ENCODE data around the gene CCDC63.

The CCDC63 gene

DNA sequence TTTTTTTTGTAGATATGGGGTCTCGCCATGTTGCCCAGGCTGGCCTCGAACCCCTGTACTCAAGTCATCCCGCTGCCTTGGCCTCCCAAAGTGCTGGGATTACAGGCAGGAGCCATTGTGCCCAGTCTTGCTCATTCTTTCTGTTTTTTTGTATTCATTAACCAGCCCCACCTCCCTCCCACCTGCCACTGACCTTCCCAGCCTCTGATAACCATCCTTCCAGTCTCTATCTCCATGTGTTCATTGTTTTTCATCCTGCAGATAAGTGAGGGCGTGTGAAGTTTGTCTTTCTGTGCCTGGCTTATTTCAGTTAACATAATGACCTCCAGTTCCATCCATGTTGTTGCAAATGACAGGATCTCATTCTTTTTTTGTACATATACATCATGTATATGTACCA is 54.6 kb downstream of the CCDC63 start:
- no peak overlapping the region for H3K4me3 ChIP-seq (ENCODE audit: low read depth, low read length)
- DNase-seq (ENCODE audit: low read depth): no peak
- TF ChIP-seq, protein P1, sequence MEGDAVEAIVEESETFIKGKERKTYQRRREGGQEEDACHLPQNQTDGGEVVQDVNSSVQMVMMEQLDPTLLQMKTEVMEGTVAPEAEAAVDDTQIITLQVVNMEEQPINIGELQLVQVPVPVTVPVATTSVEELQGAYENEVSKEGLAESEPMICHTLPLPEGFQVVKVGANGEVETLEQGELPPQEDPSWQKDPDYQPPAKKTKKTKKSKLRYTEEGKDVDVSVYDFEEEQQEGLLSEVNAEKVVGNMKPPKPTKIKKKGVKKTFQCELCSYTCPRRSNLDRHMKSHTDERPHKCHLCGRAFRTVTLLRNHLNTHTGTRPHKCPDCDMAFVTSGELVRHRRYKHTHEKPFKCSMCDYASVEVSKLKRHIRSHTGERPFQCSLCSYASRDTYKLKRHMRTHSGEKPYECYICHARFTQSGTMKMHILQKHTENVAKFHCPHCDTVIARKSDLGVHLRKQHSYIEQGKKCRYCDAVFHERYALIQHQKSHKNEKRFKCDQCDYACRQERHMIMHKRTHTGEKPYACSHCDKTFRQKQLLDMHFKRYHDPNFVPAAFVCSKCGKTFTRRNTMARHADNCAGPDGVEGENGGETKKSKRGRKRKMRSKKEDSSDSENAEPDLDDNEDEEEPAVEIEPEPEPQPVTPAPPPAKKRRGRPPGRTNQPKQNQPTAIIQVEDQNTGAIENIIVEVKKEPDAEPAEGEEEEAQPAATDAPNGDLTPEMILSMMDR (IDR thresholded peaks at IDR 0.05; ENCODE audit: low read depth, low read length, missing control alignments): no peak
- in situ Hi-C loops (cut with HindIII; ENCODE audit: low sequenced_read_pairs): no loop called here

DNA sequence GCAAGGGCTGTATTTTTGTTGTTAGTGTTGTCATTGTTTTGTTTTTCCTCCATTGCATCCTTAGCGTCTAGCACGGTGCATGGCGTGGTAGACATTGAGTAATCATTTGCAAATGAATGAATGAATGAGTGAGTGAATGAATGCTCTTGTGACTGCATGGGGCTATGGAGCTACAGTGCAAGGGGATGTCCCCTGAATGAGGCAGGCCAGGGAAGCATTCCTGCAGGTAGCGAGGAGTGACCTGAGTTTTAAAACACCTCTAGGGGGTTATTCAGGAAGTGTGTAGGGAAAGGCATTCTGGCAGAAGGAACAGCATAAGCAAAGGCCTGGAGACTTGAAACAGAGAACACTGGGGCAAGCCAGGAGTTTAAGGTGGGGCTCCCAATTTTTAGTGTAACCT is 56.7 kb downstream of the CCDC63 start:
- in situ Hi-C loops (cut with HindIII; ENCODE audit: low sequenced_read_pairs): no loop called here
- DNase-seq (ENCODE audit: low read depth): no peak

DNA sequence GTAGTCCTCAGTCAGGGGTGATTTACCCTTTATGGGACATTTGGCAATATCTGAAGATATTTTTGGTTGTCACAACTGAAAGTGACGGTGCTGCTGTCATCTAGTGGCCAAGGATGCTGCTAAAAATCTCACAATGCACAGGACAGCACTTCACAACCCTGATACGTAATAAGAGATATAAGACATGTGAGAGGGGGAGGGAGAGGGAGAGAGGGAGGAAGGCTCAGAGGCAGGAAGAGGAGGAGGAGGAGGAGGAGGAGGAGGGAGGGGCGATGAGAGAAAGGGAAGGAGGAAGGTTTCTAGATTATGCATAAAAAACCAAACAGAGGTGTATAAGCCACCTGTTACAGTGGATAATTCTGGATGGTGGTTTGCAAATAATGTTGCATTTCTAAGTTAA is 59.3 kb downstream of the CCDC63 start:
- DNase-seq (ENCODE audit: low read depth): no peak
- H3K4me3 ChIP-seq (ENCODE audit: low read depth, low read length): no peak overlapping the region
- in situ Hi-C loops (cut with HindIII; ENCODE audit: low sequenced_read_pairs): no loop called here
- TF ChIP-seq, protein P1 (IDR thresholded peaks at IDR 0.05; ENCODE audit: low read depth, low read length, missing control alignments): no peak

More for the DNA sequence above, 56.7 kb downstream of the CCDC63 start:
- H3K4me3 ChIP-seq (ENCODE audit: low read depth, low read length): no peak overlapping the region
- TF ChIP-seq, protein P1 (IDR thresholded peaks at IDR 0.05; ENCODE audit: low read depth, low read length, missing control alignments): no peak

DNA sequence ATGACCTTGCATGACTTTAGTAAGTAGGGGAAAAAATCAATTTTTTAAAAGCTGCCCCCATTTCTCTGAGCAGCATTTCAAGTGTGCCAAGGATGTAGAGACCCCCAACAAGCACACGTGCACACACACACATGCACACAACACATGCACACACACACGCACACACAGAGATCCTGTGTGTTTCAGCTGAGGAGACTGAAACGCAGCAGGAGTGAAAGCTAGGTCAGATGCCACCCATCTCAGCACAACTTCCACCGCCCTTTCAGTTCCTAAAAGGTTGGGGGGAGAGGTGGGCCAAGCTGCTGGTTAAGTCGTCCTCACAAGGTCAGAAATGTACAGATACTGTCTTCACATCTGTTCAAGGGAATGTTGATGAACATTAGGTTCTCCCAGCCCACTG is 59.7 kb downstream of the CCDC63 start:
- DNase-seq (ENCODE audit: low read depth): no peak
- H3K4me3 ChIP-seq (ENCODE audit: low read depth, low read length): no peak overlapping the region
- in situ Hi-C loops (cut with HindIII; ENCODE audit: low sequenced_read_pairs): no loop called here
- TF ChIP-seq, protein P1 (IDR thresholded peaks at IDR 0.05; ENCODE audit: low read depth, low read length, missing control alignments): no peak

DNA sequence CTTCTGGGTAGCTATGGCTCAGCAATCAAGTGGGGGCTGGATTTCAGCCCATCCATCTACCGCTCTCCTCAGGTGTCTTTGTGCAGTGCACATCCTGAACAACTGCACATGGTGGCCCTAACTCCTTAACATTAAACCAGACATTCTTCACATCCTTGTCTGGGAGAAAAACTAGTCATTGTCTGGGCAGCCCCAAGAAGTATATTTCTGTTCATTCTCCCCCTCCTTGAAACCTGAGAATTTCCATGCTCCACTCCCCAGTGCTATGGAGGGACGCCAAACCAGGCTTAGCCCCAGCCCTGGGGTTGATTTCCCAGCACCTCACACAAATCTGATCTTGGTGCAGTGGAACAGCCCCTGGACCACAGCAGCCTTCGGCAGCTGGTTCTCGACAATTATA is 60.2 kb downstream of the CCDC63 start:
- in situ Hi-C loops (cut with HindIII; ENCODE audit: low sequenced_read_pairs): no loop called here
- TF ChIP-seq, protein P1 (IDR thresholded peaks at IDR 0.05; ENCODE audit: low read depth, low read length, missing control alignments): no peak
- DNase-seq (ENCODE audit: low read depth): no peak
- no peak overlapping the region for H3K4me3 ChIP-seq (ENCODE audit: low read depth, low read length)

DNA sequence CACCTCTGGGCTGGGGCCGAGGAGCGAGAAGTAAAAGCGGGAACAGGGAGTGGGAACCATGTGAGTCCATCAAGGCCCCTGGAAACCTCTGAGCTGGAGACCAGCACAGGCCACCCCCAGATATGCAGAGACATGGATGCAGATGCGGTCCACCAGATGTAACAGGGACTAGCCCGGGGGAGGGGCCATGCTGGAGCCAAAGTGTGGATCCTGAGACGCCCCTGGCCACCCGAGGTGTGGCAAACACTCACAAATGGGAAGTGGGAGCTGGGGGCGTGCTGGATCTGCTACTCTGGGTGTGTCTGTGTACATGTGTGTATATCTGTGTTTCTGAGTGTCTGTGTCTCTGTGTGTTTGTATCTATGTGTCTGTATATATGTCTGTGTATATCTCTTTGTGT is 60.8 kb downstream of the CCDC63 start:
- TF ChIP-seq, protein P1 (IDR thresholded peaks at IDR 0.05; ENCODE audit: low read depth, low read length, missing control alignments): no peak
- in situ Hi-C loops (cut with HindIII; ENCODE audit: low sequenced_read_pairs): no loop called here
- no peak overlapping the region for H3K4me3 ChIP-seq (ENCODE audit: low read depth, low read length)
- no peak for DNase-seq (ENCODE audit: low read depth)
